ENCODE results near the gene CYP27B1. TPM values are rescaled to one million over a fixed set of nuclear protein-coding genes. Genes with fewer than 3 reads are reported as not detected.

CYP27B1 gene
- polyA plus RNA-seq, 1 experiment, result 0.91 TPM

DNA sequence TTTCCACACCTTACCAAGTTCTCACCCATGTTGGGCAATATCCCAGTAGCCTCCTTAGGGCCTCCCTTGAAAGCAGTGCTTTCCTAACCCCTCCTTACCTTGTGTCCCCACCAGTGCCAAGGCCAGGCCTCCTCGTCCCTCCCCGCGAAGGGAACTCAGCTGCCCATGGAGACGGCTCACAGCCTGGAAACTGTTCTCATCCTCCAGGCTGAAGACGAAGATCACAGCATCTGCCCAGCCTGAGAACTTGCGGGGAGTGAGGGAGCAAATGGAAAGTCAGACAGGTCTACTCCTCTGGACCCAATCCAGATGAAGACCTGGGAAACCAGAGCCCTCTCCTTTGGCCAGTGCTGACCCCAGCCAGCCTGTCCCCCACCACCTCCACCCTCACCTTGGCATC, 33.0 kb downstream of the CYP27B1 start:
- DNase-seq (ENCODE audit: low read depth), result no peak
- TF ChIP-seq, protein P1, sequence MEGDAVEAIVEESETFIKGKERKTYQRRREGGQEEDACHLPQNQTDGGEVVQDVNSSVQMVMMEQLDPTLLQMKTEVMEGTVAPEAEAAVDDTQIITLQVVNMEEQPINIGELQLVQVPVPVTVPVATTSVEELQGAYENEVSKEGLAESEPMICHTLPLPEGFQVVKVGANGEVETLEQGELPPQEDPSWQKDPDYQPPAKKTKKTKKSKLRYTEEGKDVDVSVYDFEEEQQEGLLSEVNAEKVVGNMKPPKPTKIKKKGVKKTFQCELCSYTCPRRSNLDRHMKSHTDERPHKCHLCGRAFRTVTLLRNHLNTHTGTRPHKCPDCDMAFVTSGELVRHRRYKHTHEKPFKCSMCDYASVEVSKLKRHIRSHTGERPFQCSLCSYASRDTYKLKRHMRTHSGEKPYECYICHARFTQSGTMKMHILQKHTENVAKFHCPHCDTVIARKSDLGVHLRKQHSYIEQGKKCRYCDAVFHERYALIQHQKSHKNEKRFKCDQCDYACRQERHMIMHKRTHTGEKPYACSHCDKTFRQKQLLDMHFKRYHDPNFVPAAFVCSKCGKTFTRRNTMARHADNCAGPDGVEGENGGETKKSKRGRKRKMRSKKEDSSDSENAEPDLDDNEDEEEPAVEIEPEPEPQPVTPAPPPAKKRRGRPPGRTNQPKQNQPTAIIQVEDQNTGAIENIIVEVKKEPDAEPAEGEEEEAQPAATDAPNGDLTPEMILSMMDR (IDR thresholded peaks at IDR 0.05; ENCODE audit: insufficient read depth, low read depth, low read length), result no peak
- peaks cover 31% of the 10 kb centered on the region for H3K27me3 ChIP-seq (ENCODE audit: control insufficient read depth, insufficient read depth, low read length)
- ChIA-PET CTCF (interaction anchor here (1.0 to 2.8 kb wide), 2 partner anchors 11 to 150 kb away, joined by 3 to 10 read pairs; partner anchors contain the start of gene TSPAN31), POLR2A (no interaction called here)
- no peak overlapping the region for H3K4me3 ChIP-seq (ENCODE audit: low read depth, low read length)
- H3K36me3 ChIP-seq (ENCODE audit: control insufficient read depth, insufficient read depth, low read length), result no peaks in the 10 kb centered on the region

DNA sequence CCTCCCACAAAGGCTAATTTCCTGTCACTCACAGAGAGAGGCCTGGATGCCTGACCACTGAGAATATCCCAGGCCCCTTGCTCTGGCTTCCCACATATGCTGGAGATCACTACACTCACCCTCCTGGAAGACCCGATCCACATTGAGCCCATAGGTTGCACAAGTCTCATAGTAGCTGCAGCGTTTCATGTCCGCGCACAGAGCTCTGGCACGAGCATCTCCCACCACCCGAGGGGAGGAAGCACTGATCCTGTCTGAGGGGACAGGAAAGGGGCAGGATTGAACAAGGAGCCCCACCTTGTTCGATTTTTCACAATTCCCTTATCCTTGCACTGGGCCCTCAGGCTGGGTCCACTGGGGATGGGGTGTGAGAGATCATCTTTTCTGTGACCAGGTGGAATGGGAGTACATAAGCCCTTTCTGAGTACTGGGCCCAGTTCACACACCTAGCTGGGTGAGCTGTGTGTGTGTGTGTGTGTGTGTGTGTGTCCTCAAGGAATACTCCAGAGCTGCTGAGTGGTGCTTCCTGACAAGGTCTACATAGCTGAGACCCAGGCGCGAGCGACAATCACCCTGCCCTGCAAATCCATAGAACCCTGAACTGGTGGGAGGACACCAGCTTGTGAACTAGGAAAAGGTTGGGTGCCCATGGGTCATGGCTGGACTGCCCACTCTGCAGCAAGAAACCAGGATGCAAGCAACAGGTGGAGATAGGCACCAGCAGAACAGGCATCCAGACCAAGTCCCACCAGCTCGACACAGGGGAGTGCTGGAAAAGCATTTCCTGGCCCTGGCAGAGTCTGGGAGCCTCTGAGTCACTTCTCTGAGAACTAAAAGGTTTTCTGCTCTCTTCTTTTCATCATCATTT, 33.9 kb downstream of the CYP27B1 start:
- TF ChIP-seq, protein P1 (IDR thresholded peaks at IDR 0.05; ENCODE audit: insufficient read depth, low read depth, low read length), result no peak
- Histone ChIP-seq H3K4me3 (ENCODE audit: low read depth, low read length) (no peak overlapping the region), H3K27me3 (ENCODE audit: control insufficient read depth, insufficient read depth, low read length) (peaks cover 28% of the 10 kb centered on the region), H3K36me3 (ENCODE audit: control insufficient read depth, insufficient read depth, low read length) (no peaks in the 10 kb centered on the region)
- CTCF ChIA-PET, result interaction anchor here (0.9 to 2.8 kb wide), 3 partner anchors 12 to 171 kb away, joined by 3 to 10 read pairs (median 4); partner anchors contain the start of gene TSPAN31
- DNase-seq (ENCODE audit: low read depth), result no peak
- POLR2A ChIA-PET, result no interaction called here

DNA sequence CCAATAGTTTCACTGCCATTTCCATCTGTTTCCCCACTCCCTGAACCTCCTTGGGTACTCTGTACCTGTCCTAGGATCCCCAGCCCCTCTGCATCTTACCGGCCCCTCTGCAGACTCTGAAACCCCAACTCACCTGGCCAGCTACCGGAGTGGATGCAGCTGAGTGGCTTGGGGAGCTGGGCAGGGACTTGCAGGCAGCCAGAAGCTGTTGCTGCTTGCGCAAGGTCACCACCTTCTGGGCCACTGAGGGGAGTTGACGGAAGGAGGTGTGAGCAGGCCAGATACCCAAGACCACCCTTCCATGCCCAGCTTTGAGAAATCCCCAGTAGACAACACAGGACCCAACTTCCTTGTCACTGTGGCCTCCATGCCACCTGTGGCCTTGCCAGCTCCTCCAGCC, 34.6 kb downstream of the CYP27B1 start:
- TF ChIP-seq, protein P1 (IDR thresholded peaks at IDR 0.05; ENCODE audit: insufficient read depth, low read depth, low read length), result no peak
- POLR2A ChIA-PET, result no interaction called here
- no peak for DNase-seq (ENCODE audit: low read depth)
- Histone ChIP-seq H3K36me3 (ENCODE audit: control insufficient read depth, insufficient read depth, low read length) (peaks cover 3% of the 10 kb centered on the region), H3K27me3 (ENCODE audit: control insufficient read depth, insufficient read depth, low read length) (peaks cover 24% of the 10 kb centered on the region), H3K4me3 (ENCODE audit: low read depth, low read length) (no peak overlapping the region)
- CTCF ChIA-PET, result interaction anchor here (0.9 to 2.8 kb wide), 2 partner anchors 148 to 172 kb away, joined by 4 to 10 read pairs; no protein-coding TSS in a partner anchor

DNA sequence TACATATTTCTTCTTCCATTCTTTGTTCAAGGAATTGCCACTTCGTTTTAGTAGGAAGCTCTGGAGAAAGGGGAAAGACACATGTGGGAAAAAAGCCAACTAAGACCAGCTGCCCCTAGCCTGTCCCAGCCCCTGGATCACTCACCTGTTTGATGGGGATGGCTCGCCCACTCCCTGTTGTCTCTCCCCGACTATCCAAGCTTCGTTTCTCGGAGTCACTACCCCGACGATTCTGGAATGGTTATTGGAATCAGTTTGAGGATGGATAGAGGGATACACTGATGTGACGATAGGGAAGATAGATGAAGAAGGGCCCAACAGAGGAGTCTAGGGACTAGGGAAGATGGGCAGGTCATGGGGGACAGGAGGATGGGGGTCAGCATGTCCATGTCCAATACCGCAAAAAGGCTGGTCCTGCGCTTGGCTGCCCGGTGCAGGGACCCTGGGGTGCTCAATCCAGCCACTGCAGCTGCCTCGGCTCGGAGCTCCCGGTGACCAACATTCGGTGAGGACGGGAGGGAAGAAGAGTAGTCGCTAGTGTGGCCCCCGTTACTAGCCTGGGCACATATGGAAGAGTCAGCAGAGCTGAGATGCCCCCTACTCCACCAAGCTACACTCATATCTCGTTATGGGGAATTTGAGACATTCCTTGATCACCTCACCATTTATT, 35.3 kb downstream of the CYP27B1 start:
- no peak for DNase-seq (ENCODE audit: low read depth)
- TF ChIP-seq, protein P1 (IDR thresholded peaks at IDR 0.05; ENCODE audit: insufficient read depth, low read depth, low read length), result no peak
- ChIA-PET POLR2A (no interaction called here), CTCF (interaction anchor here (0.8 to 1.8 kb wide), 3 partner anchors 8 to 172 kb away, joined by 3 to 5 read pairs (median 4); no protein-coding TSS in a partner anchor)
- Histone ChIP-seq H3K27me3 (ENCODE audit: control insufficient read depth, insufficient read depth, low read length) (peaks cover 17% of the 10 kb centered on the region), H3K36me3 (ENCODE audit: control insufficient read depth, insufficient read depth, low read length) (peaks cover 4% of the 10 kb centered on the region), H3K4me3 (ENCODE audit: low read depth, low read length) (no peak overlapping the region)
